ENCODE measurements around the gene ZNF516.

ZNF516 gene

GRCh38 chr18:76363436-76364120, 131.5 kb downstream of the ZNF516 start:
- DNase-seq (ENCODE audit: low read depth) = no peak

GRCh38 chr18:76362676-76363075, 132.4 kb downstream of the ZNF516 start:
- no peak for DNase-seq (ENCODE audit: low read depth)

GRCh38 chr18:76361219-76361618, 133.8 kb downstream of the ZNF516 start:
- no peak for DNase-seq (ENCODE audit: low read depth)

- no peak for DNase-seq (ENCODE audit: low read depth)
Observed at GRCh38 chr18:76359909-76360308, 135.1 kb downstream of the ZNF516 start.

- no peak for DNase-seq (ENCODE audit: low read depth)
Observed at GRCh38 chr18:76358774-76359173, 136.3 kb downstream of the ZNF516 start.

- DNase-seq (ENCODE audit: low read depth) = no peak
Observed at GRCh38 chr18:76357585-76358260, 137.3 kb downstream of the ZNF516 start.

- no peak for DNase-seq (ENCODE audit: low read depth)
Observed at GRCh38 chr18:76357174-76357573, 137.9 kb downstream of the ZNF516 start.

- DNase-seq (ENCODE audit: low read depth) = no peak
Observed at GRCh38 chr18:76356666-76357065, 138.4 kb downstream of the ZNF516 start.

GRCh38 chr18:76354348-76354747, 140.7 kb downstream of the ZNF516 start:
- DNase-seq (ENCODE audit: low read depth) = no peak

GRCh38 chr18:76353500-76353899, 141.5 kb downstream of the ZNF516 start:
- DNase-seq (ENCODE audit: low read depth) = no peak

GRCh38 chr18:76353046-76353445, 142.0 kb downstream of the ZNF516 start:
- DNase-seq (ENCODE audit: low read depth) = no peak

- DNase-seq (ENCODE audit: low read depth) = no peak
Observed at GRCh38 chr18:76351961-76352581, 143.0 kb downstream of the ZNF516 start.

GRCh38 chr18:76350134-76351025, 144.7 kb downstream of the ZNF516 start:
- no peak for DNase-seq (ENCODE audit: low read depth)

- DNase-seq (ENCODE audit: low read depth) = peak; percentile 35
Observed at GRCh38 chr18:76349067-76349715, 145.9 kb downstream of the ZNF516 start.

- no peak for DNase-seq (ENCODE audit: low read depth)
Observed at GRCh38 chr18:76348267-76349066, 146.6 kb downstream of the ZNF516 start.

GRCh38 chr18:76347341-76347740, 147.7 kb downstream of the ZNF516 start:
- no peak for DNase-seq (ENCODE audit: low read depth)

- DNase-seq (ENCODE audit: low read depth) = no peak
Observed at GRCh38 chr18:76346490-76347130, 148.4 kb downstream of the ZNF516 start.

GRCh38 chr18:76345901-76346300, 149.1 kb downstream of the ZNF516 start:
- DNase-seq (ENCODE audit: low read depth) = no peak

GRCh38 chr18:76343938-76344569, 151.0 kb downstream of the ZNF516 start:
- no peak for DNase-seq (ENCODE audit: low read depth)

- DNase-seq (ENCODE audit: low read depth) = no peak
Observed at GRCh38 chr18:76340410-76340809, 154.6 kb downstream of the ZNF516 start.

Data from activated gamma-delta T cell treated with anti-CD3 and anti-CD28 coated beads, Interleukin-2, amount 50 U/mL, for 16 hours (primary cell).